Cardiac fibroblast (primary cell): ENCODE results near the gene APMAP.

Source experiments
- DNase-seq, 2 donors: peaks; one replicate each; pipeline versions ENCODE4 v3.0.0 to v3.0.0-alpha.2; 2010; ENCODE audit warnings: low read depth in 2 of 2
- H3K4me3 ChIP-seq, 2 donors: replicated peaks in 1 of 2; 1 replicate in 1 of 2; 2 replicates in 1 of 2; pipeline ENCODE4 v1.5.1; 2011; ENCODE audit warnings: low read depth in 2 of 2, low read length in 2 of 2, mild to moderate bottlenecking in 2 of 2, moderate library complexity in 1 of 2
- TF ChIP-seq, protein P1 (sequence below): IDR thresholded peaks from one replicate; pipeline ENCODE4 v1.5.1; 2011; ENCODE audit warnings: low read depth, mild to moderate bottlenecking, low read length, inconsistent platforms

The APMAP gene

DNA sequence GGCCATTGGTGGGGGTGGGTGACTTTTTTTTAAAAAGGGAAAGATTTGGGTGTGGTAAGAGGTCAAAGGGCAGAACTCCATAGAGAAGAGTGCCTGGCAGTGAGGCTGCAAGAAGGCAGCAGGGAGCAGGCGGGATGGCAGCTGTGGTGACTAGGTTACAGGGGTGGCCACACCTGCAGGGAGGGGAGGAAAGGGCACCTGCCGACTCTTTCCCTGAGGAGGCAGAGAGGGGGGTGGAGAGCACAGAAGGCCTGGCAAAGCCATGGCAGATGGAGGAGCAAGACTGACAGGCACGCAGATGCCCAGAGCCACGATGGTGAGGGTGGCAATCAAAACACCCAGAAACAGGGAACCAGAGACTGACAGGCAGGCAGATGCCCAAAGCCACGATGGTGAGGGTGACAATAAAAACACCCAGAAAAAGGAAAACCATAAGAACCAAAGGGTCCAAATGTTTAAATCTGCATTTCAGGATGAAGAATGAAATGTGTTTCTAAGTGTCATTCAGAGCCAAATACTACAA, 24.2 kb downstream of the APMAP start:
- no peak overlapping the region for H3K4me3 ChIP-seq
- DNase-seq, result no peak
- TF ChIP-seq, protein P1, sequence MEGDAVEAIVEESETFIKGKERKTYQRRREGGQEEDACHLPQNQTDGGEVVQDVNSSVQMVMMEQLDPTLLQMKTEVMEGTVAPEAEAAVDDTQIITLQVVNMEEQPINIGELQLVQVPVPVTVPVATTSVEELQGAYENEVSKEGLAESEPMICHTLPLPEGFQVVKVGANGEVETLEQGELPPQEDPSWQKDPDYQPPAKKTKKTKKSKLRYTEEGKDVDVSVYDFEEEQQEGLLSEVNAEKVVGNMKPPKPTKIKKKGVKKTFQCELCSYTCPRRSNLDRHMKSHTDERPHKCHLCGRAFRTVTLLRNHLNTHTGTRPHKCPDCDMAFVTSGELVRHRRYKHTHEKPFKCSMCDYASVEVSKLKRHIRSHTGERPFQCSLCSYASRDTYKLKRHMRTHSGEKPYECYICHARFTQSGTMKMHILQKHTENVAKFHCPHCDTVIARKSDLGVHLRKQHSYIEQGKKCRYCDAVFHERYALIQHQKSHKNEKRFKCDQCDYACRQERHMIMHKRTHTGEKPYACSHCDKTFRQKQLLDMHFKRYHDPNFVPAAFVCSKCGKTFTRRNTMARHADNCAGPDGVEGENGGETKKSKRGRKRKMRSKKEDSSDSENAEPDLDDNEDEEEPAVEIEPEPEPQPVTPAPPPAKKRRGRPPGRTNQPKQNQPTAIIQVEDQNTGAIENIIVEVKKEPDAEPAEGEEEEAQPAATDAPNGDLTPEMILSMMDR, result no peak

DNA sequence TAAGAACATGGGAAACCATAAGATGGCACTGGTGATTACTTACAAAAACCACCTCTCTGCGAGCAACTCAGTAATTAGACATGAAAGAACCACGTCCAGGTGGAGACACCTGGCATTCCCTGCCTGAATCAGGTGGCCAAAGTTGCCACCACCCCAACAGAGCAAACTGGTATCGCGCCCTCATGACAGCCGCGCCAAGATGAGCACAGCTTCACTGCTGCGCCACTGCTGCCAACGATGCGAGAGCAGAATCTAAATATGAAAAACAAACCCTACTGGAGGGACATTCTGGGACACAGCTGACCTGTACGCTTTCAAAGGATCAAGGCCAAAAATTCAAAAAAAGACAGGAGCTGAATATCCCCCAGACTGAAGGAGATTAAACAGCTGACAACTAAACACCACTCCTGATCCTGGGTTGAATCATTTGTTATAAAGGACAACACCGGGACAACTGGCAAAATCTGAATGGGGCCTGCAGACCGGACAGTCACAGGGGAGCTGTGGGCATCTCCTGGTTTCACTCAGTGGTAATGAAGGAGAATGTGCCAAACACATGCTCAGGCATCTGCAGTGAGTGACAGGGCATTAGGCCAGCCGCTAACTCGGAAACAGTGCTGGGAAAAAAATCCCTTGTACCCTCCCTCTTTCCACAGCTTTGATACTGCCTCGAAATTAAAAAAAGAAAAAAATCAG, 26.1 kb downstream of the APMAP start:
- TF ChIP-seq, protein P1, result no peak
- no peak for DNase-seq
- H3K4me3 ChIP-seq, result no peak overlapping the region

DNA sequence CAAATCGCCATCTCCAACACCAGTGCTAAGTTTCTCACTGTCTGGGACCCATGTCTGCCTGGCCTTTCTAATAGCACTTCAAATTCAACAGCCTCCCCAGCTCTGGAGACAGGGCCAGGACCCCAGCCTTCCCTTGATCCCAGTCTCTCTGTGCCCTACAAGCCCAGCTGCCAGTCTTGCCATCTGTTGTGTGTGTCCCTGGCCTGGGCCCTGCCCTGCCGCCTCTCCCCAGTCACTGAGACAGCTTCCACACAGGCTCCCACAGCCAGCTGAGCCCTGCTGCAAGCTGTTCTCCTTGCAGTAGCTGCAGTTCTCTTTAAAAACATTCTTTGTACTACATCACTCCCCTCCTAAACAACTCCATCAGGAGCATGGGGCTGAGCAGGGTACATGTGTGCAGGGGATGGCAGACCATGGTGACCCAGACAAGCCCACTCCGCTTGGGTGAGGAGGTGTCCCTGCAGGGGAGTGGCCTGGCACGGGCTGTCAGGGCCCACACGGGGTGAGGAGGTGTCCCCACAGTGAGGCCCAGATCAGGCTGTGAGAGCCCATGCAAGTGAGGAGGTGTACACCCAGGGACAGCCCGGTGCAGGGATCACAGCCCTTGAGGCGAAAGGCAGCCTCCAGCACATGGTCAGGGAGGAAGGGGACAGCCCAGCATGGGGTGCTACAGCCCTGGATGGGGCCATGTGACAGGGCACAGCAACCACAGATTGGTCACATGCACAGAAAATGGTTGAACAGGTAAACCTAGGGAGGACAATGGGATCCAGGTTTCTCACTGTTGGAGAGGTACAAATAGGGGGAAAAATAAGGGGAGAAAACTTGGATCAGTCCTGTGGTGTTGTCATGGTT, 27.3 kb downstream of the APMAP start:
- TF ChIP-seq, protein P1, result no peak
- DNase-seq, result no peak

DNA sequence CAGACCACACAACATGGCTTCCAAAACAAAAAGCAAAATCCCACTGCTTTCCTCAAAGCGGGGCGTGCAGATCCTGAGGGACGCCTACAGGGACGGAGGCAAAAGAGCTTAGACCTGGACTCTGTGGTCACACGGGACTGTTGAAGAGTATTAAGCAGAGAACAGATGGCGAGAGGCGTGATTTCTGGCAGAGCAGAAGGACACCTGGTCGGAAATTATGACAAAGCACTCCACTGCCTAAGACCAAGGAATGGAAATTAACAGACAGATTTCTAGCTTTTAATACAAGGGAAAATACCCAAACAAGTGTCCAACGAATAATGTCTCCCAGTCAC, 28.1 kb downstream of the APMAP start:
- TF ChIP-seq, protein P1, result no peak
- DNase-seq, result no peak
- H3K4me3 ChIP-seq, result no peak overlapping the region

More for the DNA sequence above, 27.3 kb downstream of the APMAP start:
- H3K4me3 ChIP-seq, result no peak overlapping the region

DNA sequence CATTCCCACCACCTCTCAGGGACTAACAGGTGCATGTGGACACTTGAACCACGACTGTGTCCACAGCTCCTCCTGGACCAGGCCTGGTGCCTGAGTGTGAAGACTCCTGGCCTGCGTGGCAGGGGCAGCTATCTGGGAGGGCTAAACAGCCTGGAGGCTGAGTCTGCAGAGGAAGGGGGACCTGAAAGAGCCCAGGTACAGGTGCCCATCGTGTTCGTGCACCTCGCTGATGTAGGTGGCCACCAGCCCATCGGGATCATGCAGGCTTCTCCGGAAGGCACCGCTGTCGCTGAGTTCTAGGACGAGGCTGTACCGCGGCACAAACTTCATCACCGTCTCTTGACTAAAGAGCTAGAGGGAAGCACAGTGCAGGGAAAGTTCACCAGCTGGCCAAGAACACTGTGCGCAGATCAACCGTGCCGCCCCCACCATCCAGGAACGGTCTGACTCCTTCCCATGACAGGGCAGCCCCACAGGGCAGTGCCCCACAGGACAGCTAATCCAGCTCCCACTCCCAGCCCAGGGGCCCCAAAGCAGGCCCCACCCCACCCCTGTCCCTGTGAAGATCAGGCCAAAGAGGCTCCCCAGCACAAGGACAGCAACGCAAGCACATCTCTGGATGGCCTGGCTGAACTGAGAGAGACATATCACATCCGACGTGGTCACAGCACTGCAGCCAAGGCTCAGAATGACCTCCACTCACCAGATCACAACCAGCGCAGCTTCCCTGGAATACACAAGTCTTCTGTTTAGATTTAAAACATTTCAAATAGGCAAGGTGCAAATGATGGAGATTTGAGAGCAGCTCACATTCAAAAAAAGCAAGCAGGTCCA, 28.7 kb downstream of the APMAP start:
- TF ChIP-seq, protein P1, result no peak
- no peak overlapping the region for H3K4me3 ChIP-seq
- no peak for DNase-seq

DNA sequence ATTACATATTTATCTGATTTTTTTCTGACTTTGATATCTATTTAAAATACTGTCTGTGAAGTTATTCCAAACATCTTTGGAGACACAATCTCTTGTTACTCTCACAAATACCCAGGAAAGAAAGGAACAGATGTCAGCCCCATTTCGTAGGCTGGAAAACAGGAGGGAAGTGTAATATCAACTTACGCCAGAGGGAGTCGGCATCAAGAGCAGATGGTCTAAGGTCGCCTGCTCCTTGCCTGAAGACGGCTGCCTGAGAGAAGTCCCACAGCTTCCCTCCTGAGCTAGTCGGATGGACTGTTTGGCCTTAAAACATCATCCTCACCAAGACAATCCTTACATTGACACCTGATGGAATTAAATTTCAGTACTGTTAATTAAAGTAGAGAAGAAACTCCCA, 30.0 kb downstream of the APMAP start:
- TF ChIP-seq, protein P1, result no peak
- no peak for DNase-seq
- no peak overlapping the region for H3K4me3 ChIP-seq
